Activated naive CD8-positive, alpha-beta T cell treated with anti-CD3 and anti-CD28 coated beads for 36 hours (primary cell): Measurements from ENCODE around the gene RIC3. TPM values are rescaled to one million over a fixed set of nuclear protein-coding genes. Genes with fewer than 3 reads are reported as not detected.

ENCODE experiments used
- DNase-seq: peaks from one replicate; pipeline ENCODE4 v3.0.0; 2021
- H3K27ac Mint-ChIP-seq: one replicate; pipeline ENCODE4 v1.8.0; 2022; ENCODE audit warnings: mild to moderate bottlenecking, moderate library complexity, mixed read lengths
- H3K27me3 Mint-ChIP-seq: one replicate; pipeline ENCODE4 v1.8.0; 2022; ENCODE audit warnings: mild to moderate bottlenecking, mixed read lengths
- H3K36me3 Mint-ChIP-seq: one replicate; pipeline ENCODE4 v1.8.0; 2021; ENCODE audit warnings: mild to moderate bottlenecking, mixed read lengths
- H3K4me1 Mint-ChIP-seq: one replicate; pipeline ENCODE4 v1.8.0; 2021; ENCODE audit warnings: mixed read lengths
- H3K4me3 Mint-ChIP-seq: one replicate; pipeline ENCODE4 v1.8.0; 2022; ENCODE audit warnings: mild to moderate bottlenecking, moderate library complexity, mixed read lengths
- H3K9me3 Mint-ChIP-seq: one replicate; pipeline ENCODE4 v1.8.0; 2022; ENCODE audit warnings: mixed read lengths
- total RNA-seq, 2 experiments: library from RNA; stranded (reverse); gene quantifications; one replicate each; pipeline ENCODE4 v1.2.3, GENCODE V29; 2021

Gene RIC3
- total RNA-seq, 2 experiments from 2014 or later: 9.4 to 11.7 TPM

DNA sequence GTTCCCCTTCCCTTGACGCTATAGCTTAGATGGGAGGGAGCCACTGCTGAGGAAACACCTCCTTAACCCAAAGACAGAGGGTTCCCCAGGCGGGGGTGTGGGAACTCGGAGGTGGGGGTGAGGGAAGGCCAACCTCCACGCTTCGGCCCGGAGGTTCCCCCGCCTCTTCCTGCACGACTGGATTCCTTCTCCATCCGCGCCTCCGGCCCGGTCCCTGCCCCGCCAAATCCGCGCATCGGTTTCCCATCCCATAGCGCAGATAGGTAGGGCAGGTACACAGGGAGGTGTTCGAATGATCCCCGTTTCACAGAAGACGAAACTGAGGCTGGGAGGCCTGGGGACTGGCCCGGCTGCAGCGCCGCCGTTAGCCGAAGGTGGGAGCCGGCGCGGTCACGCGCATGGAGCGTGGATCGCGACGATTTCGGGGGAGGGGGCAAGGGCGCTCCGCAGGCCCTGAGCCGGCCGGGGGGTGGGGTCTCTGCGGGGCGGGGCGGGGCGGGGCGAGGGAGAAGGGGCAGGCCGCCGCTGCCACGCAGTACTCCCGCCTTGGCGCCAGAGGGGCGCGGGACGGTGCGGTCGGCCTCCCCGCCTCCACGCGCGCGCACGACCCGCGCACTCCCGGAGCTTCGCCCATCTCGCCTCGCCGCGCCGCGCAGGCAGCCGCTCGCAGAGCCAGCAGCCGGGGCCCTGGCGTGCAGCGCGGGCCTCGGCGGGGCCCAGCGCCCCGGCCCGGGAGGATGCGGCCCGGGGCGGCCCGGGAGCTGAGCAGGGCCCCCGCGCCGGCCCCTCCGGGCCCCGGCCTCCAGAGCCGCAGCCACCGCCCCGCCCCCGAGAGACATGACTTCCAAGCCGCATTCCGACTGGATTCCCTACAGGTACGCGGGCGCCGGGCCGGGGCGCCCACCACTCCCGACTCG is 87.9 kb downstream of the RIC3 start, which contains the start of gene TUB:
TSS of gene TUB (plus strand) at position 538 of the 917 bp plus-strand sequence. CDS start at position 838, 300 bp downstream.
- Mint-ChIP-seq H3K9me3 (no peaks in the 10 kb centered on the region), H3K36me3 (no peaks in the 10 kb centered on the region), H3K27me3 (peaks cover 51% of the 10 kb centered on the region), H3K27ac (no peak within 1 kb of the TSS), H3K4me1 (no peaks in the 10 kb centered on the region), H3K4me3 (peak within 1 kb of the TSS; percentile 53)
- peak; percentile 32 for DNase-seq

DNA sequence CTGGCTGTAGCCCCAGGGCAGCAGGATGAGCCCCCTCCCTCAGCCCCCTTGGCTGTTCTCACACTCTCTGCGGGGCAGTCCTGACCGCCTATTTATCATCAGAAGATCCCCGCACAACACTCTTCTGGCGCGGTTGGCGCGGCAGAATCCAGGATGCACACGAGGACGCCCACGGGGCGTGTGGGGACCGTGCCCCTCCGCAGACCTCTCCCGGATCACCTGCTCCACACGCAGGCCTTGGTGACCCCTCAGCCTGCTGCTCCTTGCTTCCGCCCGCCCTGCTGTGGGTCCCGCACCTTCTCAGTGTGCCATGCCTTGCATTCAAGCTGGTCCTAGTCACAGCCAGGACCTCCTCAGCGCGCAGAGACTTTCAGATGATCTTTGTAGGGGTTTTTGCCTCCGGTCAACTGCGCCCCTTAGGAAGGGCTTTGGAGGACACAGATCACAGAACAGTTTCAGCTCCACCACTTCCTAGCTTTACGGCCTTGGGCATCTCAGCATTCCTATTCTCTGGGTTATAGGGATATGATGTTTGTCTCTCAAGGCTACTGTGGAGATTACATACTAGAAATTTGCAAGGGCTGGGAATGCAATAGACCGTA is 88.7 kb downstream of the RIC3 start:
- no peak overlapping the region for H3K27ac Mint-ChIP-seq
- peaks cover 50% of the 10 kb centered on the region for H3K27me3 Mint-ChIP-seq
- no peaks in the 10 kb centered on the region for H3K36me3 Mint-ChIP-seq
- peak overlapping the region; percentile 53 for H3K4me3 Mint-ChIP-seq
- H3K9me3 Mint-ChIP-seq: no peaks in the 10 kb centered on the region
- DNase-seq: no peak
- peaks cover 1% of the 10 kb centered on the region for H3K4me1 Mint-ChIP-seq

DNA sequence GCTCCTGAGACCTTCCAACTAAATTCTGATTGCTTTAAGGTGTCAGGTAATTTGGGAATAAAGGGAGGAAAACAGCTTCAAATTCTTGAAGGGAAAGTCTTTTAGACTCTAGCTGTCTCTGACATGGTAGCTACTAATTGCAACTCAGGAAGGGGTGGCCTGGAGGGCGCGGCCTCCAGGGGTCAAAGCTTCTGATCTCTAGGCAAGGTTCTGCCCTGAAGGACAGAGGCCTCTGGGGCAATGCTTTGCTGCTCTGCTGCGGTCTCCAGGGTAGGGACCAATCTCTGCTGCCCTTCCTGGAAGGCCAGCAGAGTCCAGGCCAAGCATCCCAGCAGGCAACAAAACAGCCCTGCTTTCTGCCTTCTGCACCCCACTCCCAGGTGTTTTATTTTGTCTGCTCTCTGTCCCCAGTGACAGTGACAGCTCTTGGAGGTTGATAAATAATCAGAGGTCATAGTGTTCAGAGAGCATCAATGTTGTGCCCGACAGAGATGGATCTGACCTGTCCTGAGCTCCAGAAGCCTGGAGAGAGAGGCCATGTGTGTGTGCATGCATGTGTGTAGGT is 89.6 kb downstream of the RIC3 start:
- Mint-ChIP-seq H3K36me3 (no peaks in the 10 kb centered on the region), H3K27me3 (peaks cover 43% of the 10 kb centered on the region), H3K9me3 (no peaks in the 10 kb centered on the region), H3K27ac (no peak overlapping the region), H3K4me1 (peaks cover 4% of the 10 kb centered on the region), H3K4me3 (no peak overlapping the region)
- no peak for DNase-seq

DNA sequence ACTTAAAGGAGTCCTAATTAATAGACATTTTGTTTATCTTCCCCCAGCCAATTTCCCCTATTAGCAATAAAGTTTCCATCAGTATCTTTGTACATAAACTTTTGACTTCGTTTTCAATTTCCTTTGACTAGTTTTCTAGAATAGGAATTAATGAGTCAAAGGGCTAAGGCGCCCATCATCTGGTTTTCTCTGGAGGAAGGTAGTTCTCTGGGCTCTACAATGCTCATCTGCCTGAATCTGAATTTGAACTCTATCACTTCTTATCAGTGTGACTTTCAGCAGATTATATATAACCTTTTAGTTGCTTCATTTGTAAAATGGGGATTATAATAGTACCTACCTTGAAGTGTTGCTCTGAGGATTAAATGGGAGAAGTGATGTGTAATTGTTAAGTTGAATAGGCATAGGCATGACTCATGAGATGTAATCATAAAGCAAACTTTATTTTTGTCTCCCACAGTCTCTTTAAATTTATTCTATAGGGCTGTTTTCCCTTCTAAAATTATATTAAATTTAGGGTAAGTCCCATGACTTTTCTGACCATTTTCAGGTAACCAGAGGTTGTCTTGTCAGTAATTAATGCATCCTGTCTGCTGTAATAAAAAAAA is 93.6 kb downstream of the RIC3 start:
- DNase-seq: no peak
- no peaks in the 10 kb centered on the region for H3K36me3 Mint-ChIP-seq
- H3K4me1 Mint-ChIP-seq: peaks cover 4% of the 10 kb centered on the region
- no peaks in the 10 kb centered on the region for H3K9me3 Mint-ChIP-seq
- peaks cover 36% of the 10 kb centered on the region for H3K27me3 Mint-ChIP-seq
- no peak overlapping the region for H3K4me3 Mint-ChIP-seq
- H3K27ac Mint-ChIP-seq: no peak overlapping the region

DNA sequence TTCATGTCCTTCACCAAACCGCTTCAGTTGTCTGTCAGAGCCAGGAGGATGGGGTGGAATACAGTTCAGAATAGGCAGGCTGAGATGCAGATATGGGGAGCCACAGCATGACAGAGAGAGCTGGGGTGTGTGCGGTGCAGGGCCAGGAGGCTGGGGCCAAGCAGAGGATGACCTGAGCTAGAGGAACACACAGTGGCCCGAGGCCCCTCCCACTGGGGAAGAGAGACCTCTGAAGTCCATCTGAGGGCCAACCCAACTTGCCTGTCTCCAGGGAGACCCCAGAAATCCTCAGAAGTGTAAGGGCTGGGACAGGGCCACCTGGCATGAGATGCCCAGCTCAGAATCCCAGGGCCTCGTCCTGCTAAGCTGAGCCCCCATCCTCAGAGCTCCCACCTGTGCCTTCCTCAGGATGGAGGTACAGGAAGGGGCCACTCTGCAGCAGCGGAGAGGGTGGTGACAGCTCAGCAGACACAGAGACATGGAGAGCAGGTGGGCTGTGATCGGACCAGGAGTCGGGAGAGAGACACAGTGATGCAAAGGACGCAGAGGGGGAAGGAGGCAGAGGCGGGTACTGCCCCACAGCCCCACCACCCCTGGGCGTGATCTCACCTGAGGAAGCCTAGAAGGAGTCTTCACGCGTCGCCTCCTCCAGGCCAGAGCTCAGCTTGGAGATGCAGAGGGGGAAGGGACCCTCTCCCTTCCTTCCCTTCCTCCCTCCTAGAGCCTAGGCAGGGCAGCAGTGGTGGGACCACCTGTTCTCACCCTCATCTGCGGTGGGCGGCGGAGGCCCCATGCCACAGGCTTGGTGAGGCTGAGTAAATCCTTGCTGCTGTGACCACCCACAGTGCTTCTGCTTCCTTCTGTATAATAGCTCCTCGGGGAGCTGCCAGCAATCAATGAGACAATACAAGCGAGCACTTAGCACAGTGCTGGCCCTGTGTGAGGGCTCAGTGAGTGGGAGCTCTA is 96.9 kb downstream of the RIC3 start:
- DNase-seq: no peak
- Mint-ChIP-seq H3K9me3 (no peaks in the 10 kb centered on the region), H3K4me1 (peaks cover 4% of the 10 kb centered on the region), H3K4me3 (no peak overlapping the region), H3K27me3 (peaks cover 31% of the 10 kb centered on the region), H3K36me3 (no peaks in the 10 kb centered on the region), H3K27ac (no peak overlapping the region)

DNA sequence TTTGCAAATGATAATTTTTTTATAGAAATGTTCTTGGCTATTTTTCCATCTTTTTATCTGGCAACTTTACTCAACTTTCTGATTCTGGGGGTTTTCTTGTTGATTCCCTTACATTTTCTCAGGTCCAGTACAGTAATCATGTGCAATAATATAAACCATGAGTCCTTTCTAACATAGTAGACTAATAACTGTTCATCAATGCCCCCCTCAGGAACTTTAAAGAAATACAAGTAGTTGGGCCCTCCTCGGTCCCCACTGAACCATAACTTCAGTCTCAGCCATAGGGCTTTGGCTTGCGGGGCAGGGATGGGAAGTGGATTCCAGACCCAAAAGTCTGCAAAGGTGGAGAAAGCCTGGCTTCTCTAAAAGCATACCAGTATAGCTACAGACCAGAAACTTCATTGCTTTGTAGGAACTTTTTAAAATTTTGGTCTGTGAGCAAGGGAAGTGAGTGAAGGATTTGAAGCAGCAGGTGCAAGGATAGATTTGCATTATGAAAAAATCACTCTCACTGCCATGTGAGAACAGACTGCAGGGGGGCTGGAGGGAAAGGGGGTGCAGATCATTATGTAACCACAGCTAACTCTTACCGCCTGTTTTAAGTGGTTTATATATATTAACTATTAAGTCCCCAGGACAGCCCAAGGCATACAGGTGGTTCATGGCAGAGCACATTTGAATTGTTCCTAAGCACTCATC is 98.3 kb downstream of the RIC3 start:
- no peak for DNase-seq
- Mint-ChIP-seq H3K36me3 (no peaks in the 10 kb centered on the region), H3K27me3 (peaks cover 31% of the 10 kb centered on the region), H3K9me3 (no peaks in the 10 kb centered on the region), H3K4me1 (peaks cover 4% of the 10 kb centered on the region), H3K27ac (no peak overlapping the region), H3K4me3 (no peak overlapping the region)

DNA sequence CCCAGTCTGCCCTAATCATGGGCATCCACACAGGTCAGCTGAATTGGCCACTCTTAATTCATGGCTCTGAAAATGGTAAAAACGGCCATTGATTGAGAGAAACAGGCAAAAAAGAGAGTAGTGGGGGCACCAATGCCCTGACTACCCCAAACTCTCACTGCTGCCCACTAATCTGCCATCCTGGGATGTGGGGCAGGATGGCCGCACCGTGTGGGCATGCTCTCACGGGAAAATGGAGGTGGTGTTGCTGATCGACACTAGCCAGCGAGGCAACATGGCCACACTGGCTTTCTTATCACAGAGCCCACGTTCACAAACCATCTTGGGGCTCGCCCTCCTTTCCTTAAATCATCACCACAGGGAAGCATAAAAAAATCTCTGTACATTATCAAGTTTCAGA is 99.1 kb downstream of the RIC3 start:
- no peak for DNase-seq
- Mint-ChIP-seq H3K27me3 (peaks cover 31% of the 10 kb centered on the region), H3K4me1 (no peaks in the 10 kb centered on the region), H3K4me3 (no peak overlapping the region), H3K9me3 (no peaks in the 10 kb centered on the region), H3K27ac (no peak overlapping the region), H3K36me3 (no peaks in the 10 kb centered on the region)

DNA sequence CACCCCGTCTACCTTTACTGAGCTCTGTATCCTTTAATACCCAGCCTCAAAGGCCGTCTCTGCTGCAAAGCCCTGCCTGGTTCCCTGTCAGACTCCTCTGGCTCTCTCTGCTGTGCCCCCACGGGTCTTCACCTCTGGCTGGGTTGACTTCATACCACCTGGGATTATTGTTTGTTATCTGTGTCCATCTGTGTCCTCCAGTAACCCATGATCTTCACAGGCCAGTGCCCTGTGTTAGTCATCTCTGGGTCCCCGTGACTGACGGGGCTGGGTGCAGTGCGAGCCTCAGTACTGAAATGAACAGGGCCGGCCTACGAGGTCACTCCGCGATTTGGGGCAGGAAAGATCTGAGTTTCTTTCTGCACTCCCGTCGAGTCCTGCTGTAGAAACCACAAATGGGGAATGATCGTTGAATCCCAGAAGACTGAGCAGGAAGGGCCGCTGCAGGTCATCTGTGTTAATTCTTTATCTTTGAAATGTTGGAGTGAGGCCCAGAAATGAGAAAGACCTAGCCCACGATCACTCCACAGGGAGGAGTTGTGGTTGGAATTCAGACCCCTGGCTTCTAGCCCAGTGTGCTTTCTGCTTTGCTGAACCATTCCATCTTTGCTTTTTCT is 100.1 kb downstream of the RIC3 start:
- DNase-seq: no peak
- H3K9me3 Mint-ChIP-seq: no peaks in the 10 kb centered on the region
- H3K27ac Mint-ChIP-seq: no peak overlapping the region

DNA sequence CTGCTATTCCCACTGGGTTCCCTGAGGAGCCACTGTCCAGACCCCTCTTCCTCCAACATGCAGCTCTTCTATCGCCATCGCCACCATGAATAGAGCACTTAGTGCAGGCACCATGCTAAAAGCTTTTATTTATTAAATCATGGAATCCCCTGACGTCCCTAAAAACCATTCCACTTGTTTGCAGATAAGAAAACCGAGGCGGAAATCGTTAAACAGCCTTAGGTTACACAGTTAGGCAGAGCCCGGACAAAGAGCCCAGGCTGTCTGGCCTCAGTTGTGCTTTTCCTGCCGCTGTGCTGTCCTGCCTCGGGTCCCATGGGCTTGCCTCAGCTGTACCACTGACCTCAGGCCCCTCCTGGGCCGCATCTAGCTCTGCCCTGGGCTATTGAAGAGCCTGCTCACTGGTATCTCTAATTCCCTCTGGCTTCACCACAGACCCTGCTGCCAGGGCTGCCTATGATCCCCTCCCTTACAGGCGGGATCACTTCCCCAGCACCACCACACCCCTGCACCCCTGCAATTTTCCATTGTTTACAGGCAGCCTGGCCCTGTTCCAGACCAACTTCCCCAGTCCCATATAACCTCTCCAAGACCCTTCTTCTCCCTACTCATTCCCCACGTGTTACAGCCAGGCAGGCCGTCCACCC is 100.8 kb downstream of the RIC3 start:
- Mint-ChIP-seq H3K4me1 (no peaks in the 10 kb centered on the region), H3K36me3 (no peaks in the 10 kb centered on the region), H3K4me3 (no peak overlapping the region), H3K27me3 (peaks cover 19% of the 10 kb centered on the region), H3K27ac (no peak overlapping the region), H3K9me3 (no peaks in the 10 kb centered on the region)
- DNase-seq: no peak

More for the DNA sequence above, 100.1 kb downstream of the RIC3 start:
- Mint-ChIP-seq H3K36me3 (no peaks in the 10 kb centered on the region), H3K27me3 (peaks cover 26% of the 10 kb centered on the region), H3K4me3 (no peak overlapping the region), H3K4me1 (no peaks in the 10 kb centered on the region)

DNA sequence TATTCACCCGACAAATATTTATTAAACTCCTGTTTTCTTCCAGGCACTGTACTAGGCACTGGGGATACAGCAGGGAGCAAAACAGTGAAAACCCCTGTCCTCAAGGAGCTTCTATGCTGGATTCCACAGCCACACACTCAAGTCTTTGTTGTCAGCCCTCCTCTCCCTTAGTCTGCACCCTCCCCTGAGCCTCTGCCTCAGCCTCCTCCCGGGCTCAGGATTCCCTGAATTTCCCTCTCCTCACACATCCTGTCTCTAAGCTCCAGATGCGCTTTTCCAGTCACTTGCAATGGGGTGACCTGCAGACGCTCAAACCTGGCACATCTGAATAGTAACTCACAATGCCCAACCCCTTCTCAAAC is 101.3 kb downstream of the RIC3 start:
- no peak overlapping the region for H3K27ac Mint-ChIP-seq

DNA sequence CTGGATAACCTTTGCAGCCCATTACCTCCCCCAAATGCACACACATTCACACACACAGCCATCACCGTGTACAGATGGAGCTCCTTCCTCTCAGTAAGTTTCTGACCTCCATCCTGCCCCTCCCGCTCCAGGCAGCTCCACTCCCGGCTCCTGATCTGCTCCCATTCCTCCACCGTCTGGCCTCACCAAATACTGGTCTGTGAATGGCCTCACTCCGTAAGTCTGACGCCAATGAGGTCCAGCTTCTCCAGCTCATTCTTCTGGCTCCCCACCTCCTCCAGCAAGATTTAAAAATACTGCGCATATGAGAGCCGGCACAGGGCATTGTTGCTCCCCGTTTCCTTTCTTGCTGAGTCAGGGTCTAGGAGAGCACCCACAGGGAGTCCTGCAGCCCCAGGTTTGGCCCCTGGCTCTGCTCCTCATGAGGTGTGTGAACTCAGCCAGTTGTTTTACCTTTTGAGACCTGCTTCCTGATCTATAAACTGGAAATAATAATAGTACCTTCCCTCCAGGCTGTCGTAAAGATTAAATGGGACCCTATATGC is 101.8 kb downstream of the RIC3 start:
- no peak overlapping the region for H3K4me3 Mint-ChIP-seq
- no peaks in the 10 kb centered on the region for H3K9me3 Mint-ChIP-seq
- H3K4me1 Mint-ChIP-seq: no peaks in the 10 kb centered on the region
- H3K27me3 Mint-ChIP-seq: peaks cover 12% of the 10 kb centered on the region
- H3K27ac Mint-ChIP-seq: no peak overlapping the region
- DNase-seq: no peak
- no peaks in the 10 kb centered on the region for H3K36me3 Mint-ChIP-seq

More for the DNA sequence above, 101.3 kb downstream of the RIC3 start:
- no peak for DNase-seq
- Mint-ChIP-seq H3K9me3 (no peaks in the 10 kb centered on the region), H3K27me3 (peaks cover 14% of the 10 kb centered on the region), H3K4me3 (no peak overlapping the region), H3K4me1 (no peaks in the 10 kb centered on the region), H3K36me3 (no peaks in the 10 kb centered on the region)

DNA sequence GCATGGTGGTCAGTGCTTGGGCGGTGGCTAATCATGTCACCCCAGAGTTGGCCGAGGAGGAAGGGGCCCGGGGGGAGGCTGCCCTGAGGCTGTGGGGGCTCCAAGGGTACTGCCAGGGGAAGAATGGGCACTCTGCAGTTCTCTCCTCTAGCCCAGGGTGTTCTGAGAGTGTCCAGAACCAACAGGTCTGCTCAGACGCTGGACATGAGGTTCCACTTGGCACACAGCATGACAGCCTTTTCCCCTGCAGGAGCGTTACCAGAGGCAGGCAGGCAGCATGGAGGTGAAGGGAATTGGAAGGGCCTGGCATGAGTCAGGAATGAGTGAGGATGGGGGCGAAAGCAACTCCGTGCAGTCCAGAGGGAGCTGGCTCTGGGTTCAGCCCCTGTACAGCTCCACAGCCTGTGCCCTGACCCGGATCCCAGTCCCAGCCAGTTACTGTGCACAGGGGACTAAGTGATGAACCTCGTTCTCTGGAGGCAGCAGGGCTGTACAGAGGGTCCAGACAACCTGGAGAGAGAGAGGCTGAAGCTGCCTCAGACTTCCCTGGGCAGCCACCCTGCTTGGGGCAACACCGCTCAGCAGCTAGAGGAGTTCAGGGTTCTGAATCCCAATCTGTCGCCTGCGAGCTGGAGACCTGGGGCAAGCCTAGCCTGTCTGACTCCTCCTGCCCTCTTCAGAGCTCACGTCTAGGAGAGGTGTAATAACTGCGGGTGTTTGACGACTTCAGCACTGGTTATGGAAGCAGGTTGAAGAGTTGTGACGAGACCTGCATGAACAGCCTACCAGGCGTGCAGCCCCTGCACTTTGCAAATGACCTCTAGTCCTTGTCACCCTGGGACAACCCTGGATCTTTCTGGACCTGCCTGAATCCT is 102.6 kb downstream of the RIC3 start:
- no peak overlapping the region for H3K27ac Mint-ChIP-seq
- H3K4me1 Mint-ChIP-seq: no peaks in the 10 kb centered on the region
- no peaks in the 10 kb centered on the region for H3K9me3 Mint-ChIP-seq
- no peak overlapping the region for H3K4me3 Mint-ChIP-seq
- H3K36me3 Mint-ChIP-seq: no peaks in the 10 kb centered on the region
- peaks cover 9% of the 10 kb centered on the region for H3K27me3 Mint-ChIP-seq
- DNase-seq: no peak
